A549 (cell line): ENCODE measurements around the gene CSNK1D. TPM values are rescaled to one million over a fixed set of nuclear protein-coding genes. Genes with fewer than 3 reads are reported as not detected.

Experiments used
- ATAC-seq, 2 experiments: fragments of 200-7000 bp in 1 of 2; fragments of >200 bp in 1 of 2; cut with Nextera tagmentation in 1 of 2; cut with Tn5 transposase in 1 of 2; 3 replicates each; pipeline versions ENCODE4 v1.8.0 to v1.9.1; 2018 to 2020; ENCODE audit warnings: mild to moderate bottlenecking in 1 of 2, moderate library complexity in 1 of 2
- CTCF ChIA-PET: fragments of 300-600 bp; sonication (Branson Sonifier 250); formaldehyde crosslinking; extraction: SDS; loops from one replicate; lab custom pipeline; 2021; ENCODE audit warnings: antibody characterized with exemption, inconsistent platforms; lab: Yijun Ruan, JAX
- POLR2A ChIA-PET: fragments of 350-600 bp; formaldehyde crosslinking; extraction: SDS; loops from one replicate; lab custom pipeline; 2021; ENCODE audit warnings: antibody characterized with exemption, inconsistent platforms; lab: Yijun Ruan, JAX
- DNase-seq, 2 experiments: peaks; one replicate each; pipeline versions ENCODE4 v3.0.0 to v3.0.0-alpha.2; 2011 to 2016; ENCODE audit warnings: low read depth in 1 of 2, low spot score in 1 of 2
- FAIRE-seq: peaks from 2 replicates; lab custom pipeline; 2011; peaks lifted over from hg19 to GRCh38; lab: Jason Lieb, UNC
- H3K27ac ChIP-seq, 2 experiments: fragments of >200 bp; sonication (Bioruptor Twin); formaldehyde crosslinking; 3 replicates each; pipeline ENCODE4 v1.5.1; 2016 to 2017
- H3K4me1 ChIP-seq: fragments of >200 bp; sonication (Bioruptor Twin); formaldehyde crosslinking; 3 replicates; pipeline ENCODE4 v1.6.1; 2016
- H3K4me2 ChIP-seq: fragments of >200 bp; sonication (Bioruptor Twin); formaldehyde crosslinking; 3 replicates; pipeline ENCODE4 v1.6.1; 2016
- H3K4me3 ChIP-seq: fragments of >200 bp; sonication (Bioruptor Twin); formaldehyde crosslinking; 3 replicates; pipeline ENCODE4 v1.5.1; 2016
- H3K9me3 ChIP-seq: fragments of >200 bp; sonication (Bioruptor Twin); formaldehyde crosslinking; 3 replicates; pipeline ENCODE4 v1.6.1; 2016
- CBX2 ChIP-seq: fragments of 200-600 bp; sonication (generic); IDR thresholded peaks from 2 replicates; pipeline ENCODE4 v1.6.1; 2016; ENCODE audit warnings: low read depth, mild to moderate bottlenecking, borderline replicate concordance
- CHD2 ChIP-seq: fragments of 150-350 bp; IDR thresholded peaks from 2 replicates; pipeline ENCODE4 v1.6.1; 2014; ENCODE audit warnings: low read length; ENCODE audit not compliant: partially characterized antibody
- CTCF ChIP-seq: fragments of >200 bp; sonication (Bioruptor Twin); formaldehyde crosslinking; IDR thresholded peaks from 3 replicates; pipeline ENCODE4 v1.5.1; 2016
- EHF ChIP-seq: fragments of 250-450 bp; sonication (Bioruptor Pico); IDR thresholded peaks from 2 replicates; pipeline ENCODE4 v1.5.0; 2020; ENCODE audit warnings: mild to moderate bottlenecking
- ESRRA ChIP-seq: fragments of 150-350 bp; IDR thresholded peaks from 2 replicates; pipeline ENCODE4 v1.6.1; 2014; ENCODE audit warnings: mild to moderate bottlenecking, low read length, borderline replicate concordance
- FOSB ChIP-seq: fragments of 250-450 bp; sonication (Bioruptor Pico); IDR thresholded peaks from 2 replicates; pipeline ENCODE4 v1.5.0; 2020; ENCODE audit warnings: mild to moderate bottlenecking, moderate library complexity
- HDAC2 ChIP-seq: fragments of 200-600 bp; sonication (generic); IDR thresholded peaks from 2 replicates; pipeline ENCODE4 v1.6.1; 2016
- HMGXB4 ChIP-seq: fragments of 250-450 bp; sonication (Bioruptor Pico); IDR thresholded peaks from 2 replicates; pipeline ENCODE4 v1.5.0; 2021; ENCODE audit warnings: mild to moderate bottlenecking, moderate library complexity, borderline replicate concordance
- HOXA7 ChIP-seq: fragments of 250-450 bp; sonication (Bioruptor Pico); IDR thresholded peaks from 2 replicates; pipeline ENCODE4 v1.5.0; 2020; ENCODE audit warnings: mild to moderate bottlenecking, moderate library complexity
- HOXB13 ChIP-seq: fragments of 250-450 bp; sonication (Bioruptor Pico); IDR thresholded peaks from 2 replicates; pipeline ENCODE4 v1.5.0; 2020; ENCODE audit warnings: low read depth, mild to moderate bottlenecking, moderate library complexity
- JUN ChIP-seq, 2 experiments: fragments of >200 bp; sonication (Bioruptor Twin); formaldehyde crosslinking; IDR thresholded peaks; 2 replicates in 1 of 2; 3 replicates in 1 of 2; pipeline ENCODE4 v1.6.1; 2016 to 2017
- KDM1A ChIP-seq: fragments of 200-600 bp; sonication (generic); IDR thresholded peaks from 2 replicates; pipeline ENCODE4 v1.6.1; 2016; ENCODE audit warnings: low read depth, mild to moderate bottlenecking
- MYC ChIP-seq: IDR thresholded peaks from 2 replicates; pipeline ENCODE4 v1.6.1; 2012; ENCODE audit warnings: mild to moderate bottlenecking, inconsistent platforms, low read length, improper control_type of control experiment, borderline replicate concordance
- RAD21 ChIP-seq, 2 experiments: fragments of >200 bp in 1 of 2; sonication (Bioruptor Twin) in 1 of 2; formaldehyde crosslinking in 1 of 2; IDR thresholded peaks in 1 of 2; conservative IDR thresholded peaks in 1 of 2; 2 replicates in 1 of 2; 3 replicates in 1 of 2; pipeline ENCODE4 v1.6.1; 2012 to 2018; ENCODE audit warnings: inconsistent platforms in 1 of 2
- RARB ChIP-seq: fragments of 250-450 bp; sonication (Bioruptor Pico); IDR thresholded peaks from 2 replicates; pipeline ENCODE4 v1.8.0; 2021; ENCODE audit warnings: mild to moderate bottlenecking, moderate library complexity
- RNF2 ChIP-seq: fragments of 200-600 bp; sonication (generic); IDR thresholded peaks from 2 replicates; pipeline ENCODE4 v1.6.1; 2016; ENCODE audit warnings: low read depth, mild to moderate bottlenecking, antibody characterized with exemption, moderate library complexity, borderline replicate concordance
- SMC3 ChIP-seq: fragments of >200 bp; sonication (Bioruptor Twin); formaldehyde crosslinking; IDR thresholded peaks from 3 replicates; pipeline ENCODE4 v1.6.1; 2018; ENCODE audit warnings: inconsistent platforms
- SREBF2 ChIP-seq: fragments of 450-650 bp; IDR thresholded peaks from 2 replicates; pipeline ENCODE4 v1.6.1; 2014; ENCODE audit warnings: mild to moderate bottlenecking, moderate library complexity
- ZC3H11A ChIP-seq: fragments of 450-650 bp; IDR thresholded peaks from 2 replicates; pipeline ENCODE4 v1.6.1; 2014; ENCODE audit warnings: antibody characterized with exemption, mild to moderate bottlenecking
- ZFP36 ChIP-seq: fragments of 450-650 bp; IDR thresholded peaks from 2 replicates; pipeline ENCODE4 v1.6.1; 2014; ENCODE audit warnings: borderline replicate concordance; ENCODE audit not compliant: partially characterized antibody
- WGBS: methylation state at CpG from one replicate; pipeline ENCODE4 v1.1.6; 2017; ENCODE audit errors: missing lambda C conversion rate; 5-methylcytosine and 5-hydroxymethylcytosine counted together
- polyA plus RNA-seq, 4 experiments: library from polyadenylated mRNA; depleted of rRNA in 3 of 4; stranded (reverse); fragments of >200 nt; fragmentation: RNase III in 1 of 4; extraction: RNeasy Plus Mini Kit Qiagen cat#74134 plus additional on column Dnase treatment in 1 of 4; gene quantifications; 2 replicates in 3 of 4; 3 replicates in 1 of 4; pipeline ENCODE4 v1.2.3, GENCODE V29; 2011 to 2017
- TF ChIP-seq, protein P1 (sequence below): fragments of 450-650 bp; IDR thresholded peaks from 2 replicates; pipeline ENCODE4 v1.6.1; 2014; ENCODE audit warnings: antibody characterized with exemption
- TF ChIP-seq, protein P2 (sequence below): fragments of >200 bp; sonication (Bioruptor Twin); formaldehyde crosslinking; IDR thresholded peaks from 3 replicates; pipeline ENCODE4 v1.6.1; 2016
- TF ChIP-seq, protein P3 (sequence below): fragments of >200 bp; sonication (Bioruptor Twin); formaldehyde crosslinking; IDR thresholded peaks from 2 replicates; pipeline ENCODE4 v1.6.1; 2016
- TF ChIP-seq, protein P4 (sequence below): fragments of 250-450 bp; sonication (Bioruptor Pico); IDR thresholded peaks from 2 replicates; pipeline ENCODE4 v1.5.0; 2020; ENCODE audit warnings: low read depth, mild to moderate bottlenecking, moderate library complexity

CSNK1D gene
- polyA plus RNA-seq, 2 of the 4 experiments (the other 2 are of a cell fraction) = 130 to 163 TPM

DNA sequence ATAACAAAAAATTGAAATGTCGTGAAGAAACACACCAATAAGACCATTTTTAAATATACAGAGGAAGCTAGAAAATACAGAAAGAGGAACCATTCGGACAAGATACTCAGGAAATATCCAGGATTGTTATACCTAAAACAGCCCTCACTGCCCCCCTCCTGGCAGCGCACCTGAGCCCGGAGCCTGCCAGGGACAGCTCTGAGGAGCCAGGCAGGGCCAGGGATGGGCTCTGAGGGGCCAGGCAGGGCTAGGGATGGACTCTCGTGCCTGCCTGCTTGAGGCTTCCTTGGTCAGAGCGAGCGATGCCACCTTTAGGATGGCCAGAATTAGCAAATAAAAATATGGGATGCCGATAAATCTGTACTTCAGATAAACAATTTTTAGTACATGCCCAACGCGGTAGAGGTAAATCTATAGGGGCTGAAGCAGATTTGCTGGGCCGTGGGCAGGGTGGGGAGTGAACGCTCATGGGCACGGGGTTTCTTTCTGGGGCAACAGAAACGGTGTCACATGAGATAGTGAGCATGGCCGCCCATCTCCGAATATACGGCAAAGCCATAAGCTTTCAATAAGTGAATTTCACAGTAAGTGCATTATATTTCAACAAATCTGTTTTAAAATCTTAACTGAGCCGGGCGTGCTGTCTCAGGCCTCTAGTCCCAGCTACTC, 18.2 kb upstream of the CSNK1D start:
- peak overlapping the region; percentile 76 for H3K4me2 ChIP-seq
- POLR2A ChIA-PET = interaction anchor here (1.0 to 3.2 kb wide), 7 partner anchors 9 to 50 kb away, joined by 4 to 39 read pairs (median 17); partner anchors contain the start of gene CSNK1D
- no peak for ATAC-seq
- H3K4me1 ChIP-seq = peaks cover 64% of the 10 kb centered on the region
- no peak for FAIRE-seq
- peaks cover 10% of the 10 kb centered on the region for H3K9me3 ChIP-seq
- no peak for TF ChIP-seq HMGXB4 (CRISPR knock-in tag)
- 0 out of 5 replicates have a peak, but pooled peaks of 1 of the 2 experiments have one; percentile 5 for TF ChIP-seq RAD21 (conservative IDR thresholded peaks at IDR 0.05 in 1 of 2, IDR thresholded peaks at IDR 0.05 in 1 of 2)
- no peak for TF ChIP-seq ESRRA
- no peak for TF ChIP-seq HOXB13
- no peak for TF ChIP-seq MYC
- TF ChIP-seq CBX2 = no peak
- TF ChIP-seq KDM1A = no peak
- TF ChIP-seq, protein P1, sequence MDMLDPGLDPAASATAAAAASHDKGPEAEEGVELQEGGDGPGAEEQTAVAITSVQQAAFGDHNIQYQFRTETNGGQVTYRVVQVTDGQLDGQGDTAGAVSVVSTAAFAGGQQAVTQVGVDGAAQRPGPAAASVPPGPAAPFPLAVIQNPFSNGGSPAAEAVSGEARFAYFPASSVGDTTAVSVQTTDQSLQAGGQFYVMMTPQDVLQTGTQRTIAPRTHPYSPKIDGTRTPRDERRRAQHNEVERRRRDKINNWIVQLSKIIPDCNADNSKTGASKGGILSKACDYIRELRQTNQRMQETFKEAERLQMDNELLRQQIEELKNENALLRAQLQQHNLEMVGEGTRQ = no peak
- TF ChIP-seq RARB (CRISPR knock-in tag) = no peak; the same call in 1 of the 2 replicates
- no peak for TF ChIP-seq EHF (CRISPR knock-in tag)
- TF ChIP-seq, protein P2, sequence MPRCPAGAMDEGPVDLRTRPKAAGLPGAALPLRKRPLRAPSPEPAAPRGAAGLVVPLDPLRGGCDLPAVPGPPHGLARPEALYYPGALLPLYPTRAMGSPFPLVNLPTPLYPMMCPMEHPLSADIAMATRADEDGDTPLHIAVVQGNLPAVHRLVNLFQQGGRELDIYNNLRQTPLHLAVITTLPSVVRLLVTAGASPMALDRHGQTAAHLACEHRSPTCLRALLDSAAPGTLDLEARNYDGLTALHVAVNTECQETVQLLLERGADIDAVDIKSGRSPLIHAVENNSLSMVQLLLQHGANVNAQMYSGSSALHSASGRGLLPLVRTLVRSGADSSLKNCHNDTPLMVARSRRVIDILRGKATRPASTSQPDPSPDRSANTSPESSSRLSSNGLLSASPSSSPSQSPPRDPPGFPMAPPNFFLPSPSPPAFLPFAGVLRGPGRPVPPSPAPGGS = 0 out of 3 replicates have a peak, but pooled peaks have one; percentile 21
- TF ChIP-seq, protein P3, sequence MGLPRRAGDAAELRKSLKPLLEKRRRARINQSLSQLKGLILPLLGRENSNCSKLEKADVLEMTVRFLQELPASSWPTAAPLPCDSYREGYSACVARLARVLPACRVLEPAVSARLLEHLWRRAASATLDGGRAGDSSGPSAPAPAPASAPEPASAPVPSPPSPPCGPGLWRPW = no peak
- no peak for TF ChIP-seq RNF2
- no peak for TF ChIP-seq HDAC2
- TF ChIP-seq FOSB (CRISPR knock-in tag) = peak; percentile 60; the same call in 1 of the 2 replicates
- TF ChIP-seq CTCF = no peak
- TF ChIP-seq SREBF2 = no peak
- TF ChIP-seq, protein P4, sequence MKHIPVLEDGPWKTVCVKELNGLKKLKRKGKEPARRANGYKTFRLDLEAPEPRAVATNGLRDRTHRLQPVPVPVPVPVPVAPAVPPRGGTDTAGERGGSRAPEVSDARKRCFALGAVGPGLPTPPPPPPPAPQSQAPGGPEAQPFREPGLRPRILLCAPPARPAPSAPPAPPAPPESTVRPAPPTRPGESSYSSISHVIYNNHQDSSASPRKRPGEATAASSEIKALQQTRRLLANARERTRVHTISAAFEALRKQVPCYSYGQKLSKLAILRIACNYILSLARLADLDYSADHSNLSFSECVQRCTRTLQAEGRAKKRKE (CRISPR knock-in tag) = 0 out of 2 replicates have a peak, but pooled peaks have one; percentile 4
- no peak for TF ChIP-seq SMC3
- TF ChIP-seq JUN (IDR thresholded peaks at IDR 0.05) = peak in 1 of 2 experiments; percentile 17; a peak in 1 of 5 replicates
- TF ChIP-seq ZFP36 = no peak
- TF ChIP-seq CHD2 = no peak
- TF ChIP-seq HOXA7 (CRISPR knock-in tag) = 0 out of 2 replicates have a peak, but pooled peaks have one; percentile 21
- no peak for TF ChIP-seq ZC3H11A
- TF ChIP-seq, all 56 proteins: peak for 6
- Histone ChIP-seq H3K4me3 (peak overlapping the region; percentile 93), H3K27ac (peak overlapping the region; percentile 96 to 98)
- CTCF ChIA-PET = interaction anchor here (0.8 to 3.2 kb wide), 7 partner anchors 9 to 261 kb away, joined by 3 to 20 read pairs (median 6); no protein-coding TSS in a partner anchor
- DNase-seq = no peak
- 66% methylated on average over 19 of the region's 19 CpGs for WGBS
